Stimulated activated CD8-positive, alpha-beta memory T cell treated with anti-CD3 and anti-CD28 coated beads, Interleukin-4, amount 100 ng/mL, for 48 hours (primary cell): ENCODE data around the gene MYO7A.

ENCODE experiments used
- DNase-seq: peaks from one replicate; pipeline ENCODE4 v3.0.0-alpha.2; 2020

MYO7A gene

DNA sequence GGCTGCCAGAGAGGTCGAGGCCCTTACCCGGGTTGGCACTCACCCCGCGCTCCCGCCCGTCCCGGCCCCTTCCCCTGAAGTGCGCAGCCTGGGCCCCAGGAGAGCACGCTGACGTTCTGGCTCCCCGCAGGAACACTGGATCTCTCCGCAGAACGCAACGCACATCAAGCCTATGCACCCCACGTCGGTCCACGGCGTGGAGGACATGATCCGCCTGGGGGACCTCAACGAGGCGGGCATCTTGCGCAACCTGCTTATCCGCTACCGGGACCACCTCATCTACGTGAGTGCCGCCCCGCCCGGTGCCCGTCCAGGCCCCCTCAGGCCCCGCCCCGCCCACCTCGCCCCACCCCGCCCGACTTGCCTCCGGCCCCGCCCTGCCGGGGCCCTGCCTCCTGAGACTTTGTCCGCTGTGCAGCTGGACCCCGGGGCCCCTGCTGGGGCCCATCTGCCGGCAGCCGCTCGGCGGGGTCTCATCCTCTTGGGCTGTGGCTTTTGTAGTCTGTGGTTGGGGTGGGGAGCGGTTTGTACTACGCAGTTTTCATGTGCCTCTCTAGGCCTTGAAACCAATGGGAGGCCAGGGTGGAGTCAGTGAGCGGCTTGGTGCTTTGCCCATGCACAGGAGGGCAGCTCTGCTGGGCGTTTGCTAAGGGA is 19.7 kb downstream of the MYO7A start:
- DNase-seq, result peak; percentile 64

DNA sequence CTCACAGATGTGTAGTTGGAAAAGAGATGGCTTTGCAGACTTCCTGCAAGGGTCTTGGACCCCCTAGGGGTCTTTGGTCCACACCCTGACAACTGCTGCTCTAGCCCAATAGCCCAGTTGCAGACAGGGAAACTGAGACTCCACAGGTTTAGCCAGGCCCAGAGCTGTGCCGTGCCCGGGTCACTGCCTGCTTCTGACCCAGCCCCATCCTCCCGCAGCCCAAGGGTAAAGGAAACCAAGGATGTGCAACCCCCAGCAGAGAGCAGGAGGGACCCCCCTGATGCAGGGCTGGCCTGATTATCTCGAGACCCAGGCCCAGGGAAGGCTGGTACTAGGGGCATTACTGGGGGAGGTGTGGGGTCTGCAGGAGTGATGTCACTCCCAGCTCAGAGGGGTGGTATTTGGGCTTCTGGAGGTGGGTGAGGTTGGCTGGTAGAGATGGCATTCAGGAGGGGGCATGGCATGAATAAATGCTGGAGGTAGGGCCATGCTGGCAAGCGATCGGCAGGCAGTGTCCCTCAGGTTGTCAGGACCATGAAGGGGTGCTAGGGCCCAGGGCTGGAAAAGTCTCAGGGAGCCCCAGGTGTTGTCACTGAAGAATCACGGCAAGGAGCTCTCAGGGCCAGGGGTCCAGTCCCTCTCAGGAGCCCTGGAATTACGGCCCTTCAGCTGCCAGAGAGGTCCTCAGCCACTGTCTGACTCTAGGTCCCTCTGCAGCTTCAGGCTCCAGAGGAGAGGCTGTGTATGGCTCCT is 21.1 kb downstream of the MYO7A start:
- no peak for DNase-seq

DNA sequence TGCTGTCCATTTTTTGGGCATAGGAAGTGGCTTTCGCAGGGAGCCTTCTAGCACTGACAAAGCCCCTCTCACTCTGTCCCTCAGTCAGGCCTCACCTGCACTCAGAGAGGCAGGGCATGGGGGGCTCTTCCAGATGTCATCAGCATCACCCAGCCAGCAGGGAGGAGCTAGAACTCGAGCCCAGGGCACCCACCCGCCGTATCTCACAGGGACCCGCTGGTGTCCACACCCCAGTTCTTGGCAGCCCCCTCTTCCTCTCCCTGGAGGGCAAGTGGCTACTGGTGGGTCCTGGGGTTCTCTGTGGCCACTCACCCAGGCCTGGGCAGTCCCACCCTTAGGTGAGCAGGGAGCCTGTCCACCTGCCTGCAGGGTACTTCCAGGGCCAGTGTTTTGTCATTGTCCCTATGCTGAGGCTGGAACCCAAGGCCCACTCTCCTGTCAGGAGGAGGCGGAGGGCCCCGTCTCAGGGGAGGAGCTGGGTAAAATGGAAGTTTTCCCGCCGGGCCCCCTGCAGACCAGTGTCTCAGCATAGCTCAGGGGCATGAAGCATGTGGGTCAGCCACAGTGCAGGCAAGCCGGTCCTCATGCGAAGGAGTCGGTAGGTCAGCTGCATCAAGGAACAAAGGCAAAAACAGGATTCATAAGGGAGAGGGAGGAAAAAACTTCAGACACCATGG is 21.8 kb downstream of the MYO7A start:
- DNase-seq, result no peak

DNA sequence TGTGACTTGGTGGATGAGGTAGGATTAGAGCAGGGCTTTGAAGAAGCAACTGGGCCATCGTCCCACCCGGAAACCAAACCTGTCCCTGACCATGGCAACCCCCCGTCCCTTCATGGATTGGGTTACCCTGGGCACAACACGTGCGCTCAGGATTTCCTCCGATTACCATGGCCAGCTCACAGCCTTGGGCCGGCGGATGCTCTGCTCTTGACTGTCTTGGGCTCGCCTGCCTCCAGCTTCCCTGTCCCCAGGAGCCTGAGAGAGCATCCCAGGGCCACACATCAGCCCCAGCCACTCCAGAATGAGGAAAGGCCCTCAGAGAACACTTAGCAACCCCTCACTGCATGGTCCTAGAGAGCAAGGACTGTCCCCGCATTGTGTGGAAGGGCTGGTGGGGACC is 22.8 kb downstream of the MYO7A start:
- DNase-seq, result no peak

DNA sequence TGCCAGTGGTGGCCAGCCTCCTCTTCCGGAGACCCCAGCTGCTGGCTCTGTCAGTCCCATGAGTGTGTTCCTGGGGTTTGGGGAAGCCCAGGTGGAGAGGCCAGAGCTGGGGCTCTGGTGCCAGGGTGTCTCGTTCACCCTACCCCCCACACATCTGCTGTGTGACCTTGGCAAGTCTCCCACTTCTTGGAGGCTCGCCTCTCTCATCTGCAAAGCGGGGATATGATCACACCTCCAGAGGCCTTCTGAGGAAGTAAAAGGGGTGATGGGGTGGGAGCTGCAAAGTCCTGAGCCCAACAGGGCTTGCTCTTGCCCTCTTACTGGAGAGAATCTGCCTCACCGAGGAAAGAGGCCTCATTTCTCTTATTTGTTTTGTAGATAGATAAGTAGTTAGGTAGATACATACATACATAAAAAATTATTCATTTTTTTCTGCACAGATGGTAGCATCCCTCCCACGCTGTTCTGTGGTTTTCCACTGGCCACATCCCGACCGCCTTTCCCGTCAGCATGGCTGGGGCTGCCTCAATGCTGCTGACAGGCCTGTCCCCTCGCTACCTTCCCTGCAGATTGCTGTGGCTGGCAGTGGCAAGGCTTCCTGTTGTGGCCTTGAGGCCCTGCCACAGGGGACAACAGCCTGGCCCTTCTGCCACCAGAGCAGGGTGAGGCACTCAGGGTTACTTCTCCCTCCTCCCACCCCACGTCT is 23.9 kb downstream of the MYO7A start:
- DNase-seq, result peak; percentile 84

DNA sequence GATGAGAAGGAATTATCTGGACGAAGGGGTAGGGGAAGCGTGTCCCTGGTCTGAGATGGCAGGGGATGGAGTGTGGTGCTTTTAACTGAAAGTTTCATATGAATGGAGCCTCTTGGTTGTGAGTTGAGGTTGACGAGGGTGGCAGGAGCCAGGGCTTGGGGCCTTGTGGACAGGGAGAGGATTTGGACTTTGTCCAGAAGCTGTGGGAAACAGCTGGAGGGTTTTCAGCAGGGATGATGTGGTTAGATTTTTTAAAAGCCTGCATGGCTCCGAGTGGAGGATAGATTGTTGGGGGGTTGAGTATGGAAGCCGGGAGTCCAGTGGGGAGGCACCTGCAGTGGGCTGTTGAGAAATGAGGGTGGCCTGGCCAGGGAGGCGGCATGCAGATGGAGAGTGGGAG is 24.8 kb downstream of the MYO7A start:
- no peak for DNase-seq

DNA sequence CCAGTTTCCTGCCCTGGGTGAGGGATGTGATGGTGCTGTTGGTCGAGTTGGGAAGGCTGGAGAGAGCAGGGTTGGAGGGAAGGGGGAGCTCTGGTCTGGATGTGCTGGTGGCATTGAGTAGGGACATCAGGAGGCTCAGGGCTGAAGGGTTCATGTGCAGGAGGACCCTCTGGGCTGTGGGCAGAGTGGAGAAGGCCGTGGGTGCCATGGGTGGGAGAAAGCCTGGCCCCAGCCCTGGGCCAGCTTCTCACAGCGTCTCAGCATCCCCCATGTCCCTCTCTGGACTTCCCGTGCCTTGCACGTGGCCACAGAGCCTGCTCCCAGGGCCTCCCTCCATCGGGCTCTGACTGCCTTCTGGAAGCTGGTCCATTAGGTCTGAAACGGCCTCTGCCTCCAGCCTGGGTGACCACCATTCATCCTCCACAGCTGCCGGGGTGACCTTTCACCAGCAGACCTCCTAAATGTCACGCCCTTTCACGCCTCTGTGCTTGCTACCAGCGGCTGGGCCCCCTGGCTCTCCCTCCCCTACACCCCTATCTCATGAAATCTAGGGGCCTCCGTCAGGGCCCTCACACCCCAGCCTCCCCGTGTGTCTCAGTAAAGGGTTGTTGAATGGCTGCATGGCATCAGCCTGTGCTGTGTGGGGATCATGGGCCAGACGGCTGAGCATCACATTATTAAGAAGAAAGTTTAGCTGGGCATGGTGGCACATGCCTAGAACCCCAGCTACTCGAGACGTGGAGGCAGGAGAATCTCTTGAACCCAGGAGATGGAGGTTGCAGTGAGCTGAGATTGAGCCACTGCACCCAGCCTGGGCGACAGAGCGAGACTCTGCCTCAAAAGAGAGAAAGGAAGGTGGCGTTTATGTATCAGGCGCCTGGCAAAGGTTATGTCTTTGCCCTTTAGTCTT is 25.5 kb downstream of the MYO7A start:
- no peak for DNase-seq

DNA sequence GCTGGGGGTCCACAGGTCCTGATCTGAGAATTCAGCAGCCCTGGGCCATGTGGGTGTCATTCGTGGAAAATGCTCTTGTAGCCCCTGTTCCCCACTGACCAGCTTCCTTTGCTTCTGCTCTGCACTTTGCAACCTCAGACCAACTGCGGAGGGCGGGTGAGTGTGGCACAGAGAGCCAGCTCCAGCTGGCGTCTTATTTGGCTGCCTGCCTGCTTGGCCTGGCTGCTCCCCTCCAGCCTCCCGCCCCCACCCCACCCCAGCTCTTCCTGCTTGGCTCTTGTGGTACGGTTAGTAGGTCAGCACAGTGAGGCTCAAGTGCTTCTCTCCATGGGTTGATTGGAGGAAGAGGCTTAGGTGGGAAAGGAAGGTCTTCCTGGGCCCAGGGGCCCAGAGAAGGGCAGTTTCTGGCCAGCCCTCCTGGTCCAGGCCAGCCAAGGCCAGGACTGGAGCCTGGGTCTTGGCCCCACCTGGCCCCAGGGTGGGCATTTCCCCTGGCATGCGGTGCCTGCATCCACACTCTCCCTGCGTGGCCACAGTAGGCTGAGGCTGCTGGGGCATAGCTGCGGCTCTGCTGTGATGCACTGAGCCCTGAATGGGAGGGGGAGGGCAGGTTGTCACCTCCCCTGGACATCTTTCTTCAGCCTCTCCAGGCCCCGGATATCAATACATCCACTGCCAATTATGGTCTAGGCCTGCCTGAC is 26.5 kb downstream of the MYO7A start:
- DNase-seq, result no peak

DNA sequence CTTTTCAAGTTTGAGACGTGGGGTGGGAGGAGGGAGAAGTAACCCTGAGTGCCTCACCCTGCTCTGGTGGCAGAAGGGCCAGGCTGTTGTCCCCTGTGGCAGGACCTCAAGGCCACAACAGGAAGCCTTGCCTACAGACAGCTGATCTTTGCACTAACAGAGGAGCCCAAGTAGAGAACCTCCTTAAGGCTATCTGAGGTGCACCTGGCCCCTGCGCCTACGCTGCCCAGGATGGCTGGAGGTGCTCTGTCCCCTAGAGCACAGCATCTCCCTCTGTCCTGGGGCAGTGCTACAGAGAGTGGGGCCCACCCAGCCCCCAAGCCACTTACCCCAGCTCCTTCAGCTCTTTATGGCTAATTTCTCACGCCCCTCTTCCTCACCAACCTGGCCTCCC is 27.0 kb downstream of the MYO7A start:
- DNase-seq, result no peak

DNA sequence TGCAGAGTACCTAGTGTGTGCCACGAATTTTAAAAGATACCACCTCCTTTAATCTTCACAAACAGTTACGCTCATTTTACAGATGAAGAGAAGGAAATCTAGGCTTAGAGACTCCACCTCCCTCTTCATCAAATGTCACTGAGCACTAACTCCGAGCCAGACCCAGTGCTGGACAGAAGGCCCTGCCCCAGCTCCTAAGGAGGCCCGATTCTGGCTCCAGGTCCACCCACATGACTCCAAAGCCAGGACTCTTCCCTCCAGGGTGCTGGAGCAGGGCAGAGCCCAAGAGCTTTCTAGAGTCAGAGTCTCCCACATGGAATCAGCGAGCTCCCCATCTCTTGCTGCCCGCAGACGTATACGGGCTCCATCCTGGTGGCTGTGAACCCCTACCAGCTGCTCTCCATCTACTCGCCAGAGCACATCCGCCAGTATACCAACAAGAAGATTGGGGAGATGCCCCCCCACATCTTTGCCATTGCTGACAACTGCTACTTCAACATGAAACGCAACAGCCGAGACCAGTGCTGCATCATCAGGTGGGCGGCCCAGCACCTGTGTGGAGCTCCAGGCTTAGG is 27.6 kb downstream of the MYO7A start:
- DNase-seq, result no peak

DNA sequence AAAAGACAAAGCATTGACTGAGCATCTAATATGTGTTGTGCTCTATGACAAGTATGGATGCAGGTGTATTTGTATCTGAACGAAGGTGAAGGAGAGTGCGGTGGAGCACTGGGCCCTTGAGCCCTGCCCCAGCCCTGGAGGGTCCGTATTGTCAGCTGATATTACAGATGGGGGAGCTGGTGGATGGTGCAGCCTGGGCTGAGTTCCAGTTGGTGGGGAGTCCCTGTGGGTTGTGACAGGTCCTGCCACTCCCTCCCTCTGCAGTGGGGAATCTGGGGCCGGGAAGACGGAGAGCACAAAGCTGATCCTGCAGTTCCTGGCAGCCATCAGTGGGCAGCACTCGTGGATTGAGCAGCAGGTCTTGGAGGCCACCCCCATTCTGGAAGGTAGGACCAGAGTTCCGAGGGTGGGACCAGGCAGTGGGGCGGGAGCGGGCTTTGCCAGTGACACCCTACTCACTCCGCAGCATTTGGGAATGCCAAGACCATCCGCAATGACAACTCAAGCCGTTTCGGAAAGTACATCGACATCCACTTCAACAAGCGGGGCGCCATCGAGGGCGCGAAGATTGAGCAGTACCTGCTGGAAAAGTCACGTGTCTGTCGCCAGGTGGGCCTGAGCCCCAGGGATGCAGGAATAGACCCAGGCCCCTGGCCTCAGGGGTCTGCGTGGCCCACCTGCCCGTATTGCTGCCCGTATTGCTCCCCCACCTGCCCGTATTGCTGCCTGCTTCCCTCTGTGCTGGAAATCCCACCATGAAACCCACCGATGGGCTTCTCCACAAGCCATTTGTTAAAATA is 28.6 kb downstream of the MYO7A start:
- DNase-seq, result no peak

DNA sequence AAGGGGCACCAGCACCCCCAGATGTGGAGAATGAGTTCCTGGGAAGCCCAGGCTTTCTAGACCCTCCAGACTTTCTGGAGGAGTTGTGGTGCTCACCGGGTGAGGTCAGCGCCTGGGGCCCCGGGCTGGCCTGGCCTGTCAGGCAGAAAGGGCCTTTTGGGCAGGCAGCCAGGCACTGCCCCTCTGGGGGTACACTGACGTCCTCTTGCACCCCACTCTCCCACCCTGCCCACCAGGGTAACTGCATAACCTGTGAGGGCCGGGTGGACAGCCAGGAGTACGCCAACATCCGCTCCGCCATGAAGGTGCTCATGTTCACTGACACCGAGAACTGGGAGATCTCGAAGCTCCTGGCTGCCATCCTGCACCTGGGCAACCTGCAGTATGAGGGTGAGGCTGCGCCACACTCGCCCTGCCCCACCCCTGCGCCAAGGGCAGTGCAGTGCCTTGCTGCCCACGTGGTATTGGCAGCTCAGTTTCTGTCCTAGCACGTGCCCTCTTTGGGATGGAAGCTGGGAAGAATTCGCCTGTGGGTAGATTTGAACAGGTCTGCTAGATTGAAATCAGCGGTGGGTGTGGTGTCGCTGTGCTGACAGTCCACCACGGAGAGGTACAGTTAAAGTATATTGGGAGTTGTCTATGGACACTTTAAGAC is 30.1 kb downstream of the MYO7A start:
- DNase-seq, result no peak

DNA sequence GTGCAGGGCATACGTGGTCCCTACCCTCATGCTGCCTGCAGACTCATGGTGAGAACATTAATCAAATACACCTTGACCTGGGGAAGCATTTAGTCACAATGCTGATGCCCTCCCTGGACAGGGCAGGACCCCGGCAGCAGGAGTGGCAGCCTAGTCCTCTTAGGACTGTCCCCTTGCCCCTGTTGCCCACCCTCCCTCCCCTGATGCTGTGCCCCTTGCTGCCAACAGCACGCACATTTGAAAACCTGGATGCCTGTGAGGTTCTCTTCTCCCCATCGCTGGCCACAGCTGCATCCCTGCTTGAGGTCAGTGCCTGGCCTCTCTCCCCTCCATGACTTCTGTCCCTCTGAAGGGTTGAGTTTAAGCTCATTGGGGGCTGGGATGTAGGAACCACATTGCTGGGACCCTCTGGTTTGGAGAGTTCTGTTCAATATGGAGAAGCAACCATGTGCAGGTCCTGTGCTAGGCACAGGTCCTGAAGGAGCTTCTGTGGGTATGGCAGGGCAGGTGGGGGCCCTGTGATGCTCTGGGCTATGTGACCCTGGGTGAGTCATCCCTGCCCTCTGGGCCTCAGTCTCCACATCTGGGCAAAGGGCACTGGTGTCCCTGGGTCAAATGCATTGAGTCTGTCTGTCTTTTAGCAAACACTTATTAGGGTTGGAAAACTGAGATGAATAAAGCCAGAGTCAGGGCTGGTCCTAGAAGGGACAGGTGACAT is 31.3 kb downstream of the MYO7A start:
- DNase-seq, result no peak

DNA sequence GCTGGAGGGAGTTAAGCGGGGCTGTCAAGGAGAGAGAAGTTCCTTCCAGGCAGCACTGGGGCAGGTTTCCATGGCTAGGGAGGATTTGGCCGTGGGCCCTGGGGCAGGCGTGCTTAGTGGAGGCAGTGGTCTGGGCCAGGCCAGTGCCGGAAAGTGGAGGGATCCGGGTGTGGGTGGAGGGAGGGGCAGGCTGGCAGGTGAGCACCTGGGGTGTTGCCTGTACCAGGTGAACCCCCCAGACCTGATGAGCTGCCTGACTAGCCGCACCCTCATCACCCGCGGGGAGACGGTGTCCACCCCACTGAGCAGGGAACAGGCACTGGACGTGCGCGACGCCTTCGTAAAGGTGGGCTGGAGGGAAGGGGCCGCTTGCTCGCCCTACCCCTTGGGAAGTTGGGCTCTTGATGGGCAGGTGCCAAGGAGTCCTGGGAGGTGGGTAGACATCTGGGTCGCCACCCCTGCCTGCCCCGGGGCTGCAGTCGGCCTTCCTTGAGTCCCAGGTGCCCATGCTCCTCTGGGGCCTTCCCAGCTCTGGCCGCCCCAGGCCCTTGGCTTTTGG is 32.0 kb downstream of the MYO7A start:
- no peak for DNase-seq

DNA sequence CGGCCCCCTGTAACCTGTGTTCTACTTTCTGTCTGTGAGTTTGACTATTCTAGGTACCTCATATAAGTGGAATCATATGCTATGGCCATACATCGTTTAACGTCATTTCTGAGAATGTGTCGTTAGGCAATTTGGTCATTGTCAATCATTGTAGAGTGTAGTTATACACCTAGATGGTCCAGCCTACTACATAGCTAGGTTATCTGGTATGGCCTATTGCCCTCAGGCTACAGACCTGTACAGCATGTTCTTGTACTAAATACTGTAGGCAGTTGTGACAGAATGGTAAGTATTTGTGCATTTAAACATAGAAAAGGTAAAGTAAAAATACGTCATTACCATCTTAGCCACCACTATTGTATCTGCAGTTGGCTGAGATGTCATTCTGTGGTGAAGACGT is 35.2 kb downstream of the MYO7A start:
- DNase-seq, result no peak

DNA sequence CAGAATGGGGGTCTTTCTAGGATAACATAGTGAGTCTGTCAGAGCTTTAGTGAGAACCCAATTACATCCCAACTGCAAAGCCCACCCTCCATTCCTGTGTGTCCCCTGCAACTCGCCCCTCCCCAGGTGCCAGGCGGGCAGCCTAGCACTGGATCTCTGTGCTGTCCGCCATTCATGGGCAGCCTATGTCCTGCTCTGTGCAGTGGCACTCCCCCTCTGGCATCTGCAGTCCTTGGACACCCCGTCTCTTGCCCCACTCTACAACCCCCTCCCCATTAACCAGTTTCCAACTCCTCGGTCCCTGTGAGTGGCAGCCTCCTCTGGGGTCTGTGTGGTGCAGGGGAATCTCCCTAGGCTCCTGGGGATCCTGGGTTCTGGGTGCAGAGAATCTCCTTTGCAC is 37.0 kb downstream of the MYO7A start:
- DNase-seq, result no peak

DNA sequence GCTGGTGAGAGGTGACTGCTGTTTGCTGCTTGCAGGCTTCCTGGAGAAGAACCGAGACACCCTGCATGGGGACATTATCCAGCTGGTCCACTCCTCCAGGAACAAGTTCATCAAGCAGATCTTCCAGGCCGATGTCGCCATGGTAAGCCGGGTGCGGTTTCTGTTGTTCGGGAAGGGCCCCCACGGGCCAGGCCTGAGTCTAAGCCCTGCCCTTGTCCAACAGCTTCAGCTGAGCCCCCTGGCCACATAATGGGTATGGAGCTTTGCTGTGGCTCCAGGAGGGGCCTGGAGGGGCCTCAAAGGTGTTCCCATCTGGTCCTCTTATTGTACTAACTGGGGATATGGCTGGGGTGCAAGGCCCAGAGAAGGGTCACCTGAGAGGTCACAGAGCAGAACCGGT is 38.0 kb downstream of the MYO7A start:
- no peak for DNase-seq

DNA sequence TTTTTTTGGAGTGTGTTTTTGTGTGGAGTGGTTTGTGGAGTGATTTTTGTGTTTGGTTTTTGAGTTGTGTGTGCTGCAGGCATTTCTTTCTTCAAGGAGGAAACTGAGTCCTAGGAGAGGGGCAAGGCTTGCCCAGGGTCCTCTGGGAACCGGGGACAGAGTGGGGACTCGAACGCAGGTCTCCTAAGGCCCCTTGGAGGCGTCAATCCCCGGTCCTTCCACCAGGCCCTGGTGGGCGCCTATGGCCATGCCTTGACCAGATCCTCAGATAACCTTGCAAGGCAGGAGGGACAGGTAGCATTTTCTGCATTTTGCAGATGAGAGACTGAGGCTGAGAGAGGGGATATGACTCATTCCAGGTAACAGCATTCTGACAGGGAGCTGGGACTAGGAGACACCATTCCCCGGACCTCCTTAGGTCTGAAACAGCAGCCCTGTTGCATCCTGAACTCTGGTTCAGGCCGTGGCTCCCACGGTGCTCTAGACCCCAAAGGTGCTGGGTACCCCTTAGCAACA is 39.1 kb downstream of the MYO7A start:
- no peak for DNase-seq

DNA sequence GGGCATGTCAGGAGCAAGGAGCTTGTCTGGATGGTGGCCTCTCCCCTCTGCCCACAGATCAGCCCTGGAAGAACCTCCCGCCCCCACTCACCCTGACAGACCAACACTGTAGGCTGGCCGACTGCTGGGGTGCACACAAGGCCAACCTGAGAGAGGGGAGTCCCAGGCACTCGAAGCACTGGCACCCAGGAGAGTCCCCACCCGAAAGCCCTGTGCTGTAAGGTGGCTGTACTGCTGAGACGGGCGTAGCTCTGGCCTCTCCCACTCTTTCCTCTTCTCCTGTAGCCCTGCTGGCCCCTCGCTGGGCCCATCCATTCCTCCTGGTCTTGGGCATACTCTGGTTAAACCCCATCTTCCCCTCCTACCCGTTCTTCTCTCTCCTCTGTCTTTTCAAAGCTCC is 39.7 kb downstream of the MYO7A start:
- no peak for DNase-seq
